GM21515 (cell line): Measurements from ENCODE around the gene FAM184B.

Experiments
- ATAC-seq: cut with Tn5 transposase; IDR thresholded peaks from one replicate; pipeline ENCODE4 v1.9.1; 2021; ENCODE audit not compliant: unreplicated experiment

FAM184B gene

DNA sequence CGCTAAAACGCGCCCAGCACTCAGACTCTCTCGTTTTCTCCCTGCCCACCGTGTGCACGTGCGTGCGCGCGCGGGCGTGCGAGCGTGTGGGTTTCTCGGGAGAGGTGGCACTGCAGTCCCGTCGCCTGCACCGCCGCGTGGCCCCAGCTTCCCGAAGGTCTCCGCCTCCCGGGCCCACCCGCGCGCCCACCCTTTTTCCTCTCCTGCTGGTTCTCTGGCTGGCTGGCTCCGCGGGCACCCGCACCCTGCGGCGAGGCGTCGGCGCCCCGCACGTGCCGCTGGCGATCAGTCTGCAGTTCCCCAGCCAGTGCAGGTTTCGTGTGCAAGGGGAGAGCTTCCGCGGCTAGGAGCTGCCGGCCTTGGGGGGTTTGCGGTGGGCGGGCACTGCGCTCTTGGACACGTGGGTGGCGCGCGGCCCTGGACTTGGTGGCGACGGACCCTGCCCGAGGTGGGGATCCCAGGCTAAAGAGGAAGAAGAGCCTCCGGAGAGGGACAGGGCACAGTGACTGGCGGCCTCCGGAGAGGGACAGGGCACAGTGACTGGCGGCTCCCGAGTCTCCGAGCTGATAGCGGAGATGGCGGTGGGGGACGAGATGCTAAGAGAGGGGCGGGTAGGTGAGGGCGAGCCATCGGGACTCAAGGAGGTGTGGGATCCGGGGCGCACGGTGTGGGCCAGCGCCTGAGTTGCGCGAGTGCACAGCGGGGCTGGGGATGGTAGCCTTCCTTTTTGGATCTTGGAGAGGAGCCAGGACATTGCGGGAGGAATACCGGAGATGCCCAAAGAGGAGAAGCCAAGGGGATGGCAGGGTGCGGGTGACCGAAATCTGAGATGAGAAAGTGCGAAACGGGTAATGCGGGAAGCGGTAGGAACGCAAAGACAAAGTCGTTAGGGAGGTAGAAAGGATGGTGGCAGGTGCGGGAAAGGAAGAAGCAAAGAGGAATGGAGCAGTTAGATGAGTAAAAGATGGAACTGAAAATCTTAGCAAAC is at the start of gene FAM184B:
TSS of gene FAM184B (minus strand) at position 322 of the 988 bp plus-strand sequence. CDS start 322 bp downstream, outside the sequence.
- ATAC-seq = no peak

- ATAC-seq = no peak
These were observed 42.6 kb upstream of the FAM184B start for GRCh38 chr4:17823871-17824669.

GRCh38 chr4:17817027-17817426 is 35.6 kb upstream of the FAM184B start:
- peak; percentile 67 for ATAC-seq

DNA sequence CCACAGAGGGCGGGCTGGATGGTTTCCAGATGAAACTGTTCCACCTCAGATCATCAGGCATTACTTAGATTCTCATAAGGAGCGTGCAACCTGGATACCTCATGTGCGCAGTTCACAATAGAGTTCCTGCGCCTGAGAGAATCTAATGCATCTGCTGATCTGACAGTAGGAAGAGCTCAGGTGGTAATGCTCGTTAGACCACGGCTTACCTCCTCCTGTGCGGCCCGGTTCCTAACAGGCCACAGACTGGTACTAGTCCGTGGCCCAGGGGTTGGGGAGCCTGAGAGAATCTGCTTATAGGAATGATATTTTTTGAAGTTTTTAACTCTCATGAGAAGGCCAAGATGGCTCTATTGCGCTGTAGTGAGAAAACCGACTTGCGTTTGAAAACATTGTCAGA is 34.7 kb upstream of the FAM184B start:
- no peak for ATAC-seq

DNA sequence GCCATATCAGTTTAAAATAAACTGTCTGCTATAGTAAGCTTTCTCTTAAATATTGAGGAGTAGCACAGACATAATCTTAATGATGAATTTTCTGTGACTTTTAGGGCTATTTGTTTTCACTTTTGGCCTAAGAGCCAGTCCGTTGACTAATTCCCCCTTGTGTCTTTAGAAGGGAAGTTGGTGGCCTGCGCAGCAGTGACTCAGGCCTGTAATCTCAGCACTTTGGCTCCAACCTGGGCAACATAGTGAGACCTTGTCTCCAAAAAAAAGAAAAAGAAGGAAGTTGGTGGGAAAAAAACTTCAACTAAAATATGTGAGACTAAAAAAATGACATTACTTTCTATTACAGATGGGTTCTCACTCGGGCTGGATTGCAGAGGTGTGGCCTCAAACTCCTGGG is 32.7 kb upstream of the FAM184B start:
- no peak for ATAC-seq

DNA sequence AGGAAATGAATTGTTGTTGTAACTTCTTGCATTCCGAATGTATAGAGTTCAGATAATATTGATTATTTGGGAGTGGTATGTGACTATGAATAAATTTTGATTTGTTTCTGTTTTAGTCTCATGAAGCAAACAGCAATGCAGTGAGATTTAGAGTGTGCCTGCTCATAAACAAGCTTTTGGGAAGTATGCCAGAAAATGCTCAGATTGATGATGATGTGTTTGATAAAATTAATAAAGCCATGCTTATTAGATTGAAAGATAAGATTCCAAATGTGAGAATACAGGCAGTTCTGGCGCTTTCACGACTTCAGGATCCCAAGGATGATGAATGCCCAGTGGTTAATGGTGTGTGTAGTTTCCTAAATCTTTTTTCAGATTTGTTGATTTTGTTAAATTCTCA is 31.4 kb upstream of the FAM184B start:
- no peak for ATAC-seq

DNA sequence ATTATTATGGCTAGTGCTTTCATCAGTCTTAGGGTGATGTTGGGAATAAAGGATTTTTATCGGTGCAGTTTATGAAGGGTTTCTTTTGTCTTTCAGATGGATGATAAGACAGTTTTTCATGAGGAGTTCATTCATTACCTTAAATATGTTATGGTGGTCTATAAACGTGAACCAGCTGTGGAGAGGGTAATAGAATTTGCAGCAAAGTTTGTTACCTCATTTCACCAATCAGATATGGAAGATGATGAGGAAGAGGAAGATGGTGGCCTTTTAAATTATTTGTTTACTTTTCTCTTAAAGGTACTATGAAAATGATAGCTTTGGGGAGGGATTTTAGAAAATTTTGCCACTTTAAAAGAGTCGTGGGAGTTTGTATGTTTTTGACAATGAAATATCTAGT is 30.7 kb upstream of the FAM184B start:
- ATAC-seq = no peak

DNA sequence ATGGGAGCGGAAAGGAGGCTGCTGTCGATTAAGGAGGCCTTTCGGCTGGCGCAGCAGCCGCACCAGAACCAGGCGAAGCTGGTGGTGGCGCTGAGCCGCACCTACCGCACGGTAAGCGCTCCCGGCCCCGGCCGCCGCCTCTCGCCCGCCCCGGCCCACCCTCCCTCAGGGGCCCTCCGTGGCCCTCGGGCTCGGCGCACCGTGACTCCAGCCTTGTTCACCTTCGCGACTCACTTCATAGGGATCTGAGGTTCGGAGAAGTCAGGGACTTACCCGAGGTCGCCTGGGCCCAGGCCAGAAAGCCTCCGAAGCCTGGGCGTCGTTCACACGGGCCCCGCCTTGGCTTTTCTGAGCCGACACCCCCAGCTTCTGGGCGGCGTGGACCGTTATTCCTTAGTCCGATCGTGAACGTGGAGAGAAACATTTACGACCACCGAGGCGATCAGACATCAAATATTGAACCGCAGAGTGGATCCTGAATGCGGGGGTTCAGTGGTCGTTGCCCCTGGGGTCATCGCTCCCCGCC is 29.7 kb upstream of the FAM184B start:
- peak; percentile 28 for ATAC-seq

GRCh38 chr4:17810260-17811077 is 29.0 kb upstream of the FAM184B start, which contains the start of the genes DCAF16 and NCAPG:
Gene DCAF16, minus strand, starts transcription at chr4:17810757. Its CDS starts 6,616 bp downstream, at chr4:17804141.
Gene NCAPG, plus strand, starts transcription at chr4:17810979. Its CDS starts 99 bp downstream, at chr4:17811078.
- peak; percentile 92 for ATAC-seq

GRCh38 chr4:17809667-17810066 is 28.2 kb upstream of the FAM184B start:
- no peak for ATAC-seq

GRCh38 chr4:17807446-17807845 is 26.0 kb upstream of the FAM184B start:
- ATAC-seq = no peak

GRCh38 chr4:17805580-17806155 is 24.2 kb upstream of the FAM184B start:
- ATAC-seq = no peak

DNA sequence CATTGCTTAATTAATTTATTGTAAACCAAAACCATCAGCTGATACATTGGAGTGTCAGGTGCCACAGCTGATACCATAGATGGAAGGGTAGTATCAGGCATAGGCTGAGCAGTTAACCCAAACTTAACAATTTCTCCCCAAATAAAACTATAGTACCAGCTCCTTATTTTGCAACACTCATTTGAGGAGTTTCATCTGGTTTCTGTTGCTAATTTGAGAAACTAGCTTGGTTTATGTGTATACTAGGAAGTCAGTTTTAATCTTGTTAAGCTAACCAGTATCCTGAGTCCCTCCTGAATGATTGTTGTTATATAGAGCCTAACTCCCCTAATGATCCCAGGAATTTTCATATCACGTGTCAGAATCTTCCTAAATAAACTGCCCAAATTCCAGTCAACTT is 16.4 kb upstream of the FAM184B start:
- no peak for ATAC-seq

- ATAC-seq = no peak
These were observed 13.3 kb upstream of the FAM184B start for GRCh38 chr4:17794730-17795129.

- ATAC-seq = no peak
These were observed 7.5 kb upstream of the FAM184B start for GRCh38 chr4:17788956-17789355.

DNA sequence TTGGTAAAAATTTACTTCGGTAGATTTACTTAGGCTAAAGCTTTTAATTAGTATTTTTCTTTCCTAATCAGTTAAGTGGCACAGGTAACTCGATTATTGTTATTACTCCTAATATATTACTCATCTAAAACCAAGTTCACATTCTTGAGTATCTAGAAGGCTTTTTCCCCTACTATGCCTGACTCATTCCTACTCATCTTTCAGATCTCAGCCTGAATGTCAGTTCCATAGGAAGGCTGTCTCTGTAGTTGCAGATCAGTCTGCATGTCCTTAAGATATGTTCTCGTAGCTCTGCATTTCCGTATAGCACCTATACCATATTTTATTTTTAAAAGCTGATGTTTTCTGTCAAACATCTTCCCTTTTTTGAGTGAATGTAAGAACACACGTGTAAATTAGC is 5.9 kb upstream of the FAM184B start:
- no peak for ATAC-seq

DNA sequence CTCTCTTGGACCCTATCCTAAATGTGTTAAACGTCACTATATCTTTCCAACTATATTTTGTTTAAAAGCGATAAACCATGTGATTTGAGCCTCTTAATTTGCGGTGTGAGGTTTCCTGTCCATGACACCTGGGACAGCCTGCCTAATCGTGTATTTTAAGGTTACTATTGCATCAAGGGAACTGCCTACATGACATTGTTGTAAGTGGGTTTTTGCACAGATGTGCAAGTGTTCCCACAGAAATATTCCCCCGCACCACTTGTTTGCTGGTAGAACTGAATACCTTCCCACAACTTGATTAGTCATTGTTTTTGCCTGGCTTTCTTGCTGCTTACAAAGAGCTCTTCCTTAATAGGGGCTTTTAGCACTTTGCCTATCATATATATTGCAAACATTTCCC is 5.1 kb upstream of the FAM184B start:
- no peak for ATAC-seq

DNA sequence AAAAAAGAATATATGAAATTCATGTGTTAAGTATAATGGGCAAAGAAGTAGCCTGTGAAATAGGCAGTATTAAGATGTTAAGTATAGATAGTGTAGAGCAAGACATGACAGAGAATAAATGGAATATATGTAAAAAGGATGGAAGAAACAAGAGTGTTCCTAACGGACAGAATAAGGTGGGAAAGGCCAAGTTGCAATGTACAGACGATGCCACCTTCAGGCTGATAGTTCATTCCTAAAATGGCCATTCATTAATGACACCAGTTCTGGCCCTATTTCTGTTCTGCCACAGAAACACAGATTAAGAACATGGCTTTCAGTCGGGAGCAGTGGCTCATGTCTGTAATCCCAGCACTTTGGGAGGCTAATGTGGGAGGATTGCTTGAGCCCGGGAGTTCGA is 4.4 kb upstream of the FAM184B start:
- ATAC-seq = no peak

DNA sequence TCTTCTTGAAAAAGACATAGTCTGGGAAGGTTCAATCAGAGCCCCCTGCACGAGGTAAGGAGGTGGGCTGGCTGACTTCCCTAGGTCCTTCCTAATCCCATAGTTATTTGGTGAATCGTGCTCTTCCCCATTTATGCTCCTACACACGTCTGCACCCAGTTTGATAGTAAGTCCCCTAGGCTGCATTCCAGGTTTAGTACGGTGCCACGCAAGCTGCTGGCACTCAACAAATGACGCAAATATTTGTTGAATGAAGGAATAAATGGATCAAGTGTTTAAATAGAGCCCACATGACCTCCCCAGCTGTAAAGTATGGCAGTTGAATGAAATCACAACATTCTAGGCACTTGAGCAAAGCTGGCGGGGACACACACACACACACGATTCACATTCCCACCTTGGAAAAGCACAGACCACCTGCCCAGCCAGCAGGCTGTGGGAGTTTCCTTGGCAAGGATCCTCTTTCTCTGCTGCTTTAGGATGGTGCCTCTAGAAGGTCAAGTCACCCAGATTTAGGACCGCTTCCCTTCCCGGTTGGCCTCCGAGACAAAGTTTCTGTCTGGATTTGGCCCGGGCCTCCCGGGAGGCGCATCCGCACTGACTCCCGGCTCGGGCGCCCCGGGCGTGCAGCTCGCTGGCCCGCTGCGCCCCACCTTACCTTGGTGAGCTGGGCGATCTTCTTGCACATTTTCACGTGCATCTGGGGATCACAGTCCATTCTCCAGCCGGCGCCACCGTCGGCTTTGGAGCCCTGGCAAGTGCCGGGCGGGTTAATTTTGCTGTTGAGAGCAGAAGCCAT is 721 bp downstream of the FAM184B start:
- ATAC-seq = no peak
